Stimulated activated CD8-positive, alpha-beta memory T cell treated with anti-CD3 and anti-CD28 coated beads, Interleukin-4, amount 100 ng/mL, for 48 hours (primary cell): ENCODE measurements around the gene KATNAL1.
A peak's percentile ranks its signal among the peaks of the same experiment; 100 is the strongest.

Experiments
- DNase-seq: peaks from one replicate; pipeline ENCODE4 v3.0.0-alpha.2; 2020

KATNAL1 gene

DNA sequence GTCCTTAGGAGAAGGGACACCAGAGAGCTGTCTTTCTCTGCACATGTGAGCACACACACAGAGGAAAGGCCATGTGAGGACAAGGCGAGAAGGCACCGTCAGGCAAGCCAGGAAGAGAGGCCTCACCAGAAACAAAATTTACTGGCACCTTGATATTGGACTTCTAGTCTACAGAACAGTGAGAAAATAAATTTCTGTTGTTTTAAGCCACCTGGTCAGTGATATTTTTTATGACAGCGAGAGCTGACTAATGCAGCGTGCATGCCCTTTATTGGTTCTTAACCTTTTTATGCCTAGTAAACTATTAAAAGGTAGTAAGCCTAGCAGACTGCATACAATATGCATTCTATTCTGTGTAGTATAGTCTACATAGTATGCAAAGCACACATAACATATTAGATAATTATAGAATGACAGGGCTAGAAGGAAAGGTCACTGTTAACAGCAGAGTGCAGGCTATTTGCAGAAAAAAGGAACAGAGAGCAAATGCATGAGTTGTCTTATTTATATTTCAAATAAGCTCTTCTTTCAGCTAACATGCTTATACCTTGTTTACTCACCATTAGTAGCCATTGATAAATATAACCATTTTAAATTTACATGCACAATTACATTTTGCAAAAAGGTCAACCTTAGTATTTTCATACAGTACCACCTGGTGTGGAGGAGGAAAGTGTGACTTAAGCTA, 25.2 kb upstream of the KATNAL1 start:
- no peak for DNase-seq

DNA sequence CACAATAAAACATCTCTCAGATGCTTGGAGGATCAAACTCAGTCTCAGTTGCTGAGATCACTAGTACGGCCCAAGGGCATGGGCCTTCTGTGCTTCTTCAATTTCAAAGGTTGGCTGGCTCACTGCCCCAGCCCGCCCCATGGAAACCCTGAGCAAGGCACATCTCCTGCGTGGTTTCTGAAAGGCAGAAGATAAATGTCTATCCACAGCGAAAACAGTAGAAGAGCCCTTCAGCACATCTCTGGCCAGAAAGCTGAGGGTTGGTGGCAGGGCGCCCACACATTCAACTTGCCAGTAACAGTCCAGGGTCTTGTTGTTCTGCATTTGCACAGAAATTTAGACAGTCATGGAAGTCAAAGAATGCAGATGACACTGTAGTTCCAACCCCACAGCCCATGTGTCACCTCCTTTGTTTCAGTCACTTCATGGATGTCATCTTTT, 24.0 kb upstream of the KATNAL1 start:
- no peak for DNase-seq

DNA sequence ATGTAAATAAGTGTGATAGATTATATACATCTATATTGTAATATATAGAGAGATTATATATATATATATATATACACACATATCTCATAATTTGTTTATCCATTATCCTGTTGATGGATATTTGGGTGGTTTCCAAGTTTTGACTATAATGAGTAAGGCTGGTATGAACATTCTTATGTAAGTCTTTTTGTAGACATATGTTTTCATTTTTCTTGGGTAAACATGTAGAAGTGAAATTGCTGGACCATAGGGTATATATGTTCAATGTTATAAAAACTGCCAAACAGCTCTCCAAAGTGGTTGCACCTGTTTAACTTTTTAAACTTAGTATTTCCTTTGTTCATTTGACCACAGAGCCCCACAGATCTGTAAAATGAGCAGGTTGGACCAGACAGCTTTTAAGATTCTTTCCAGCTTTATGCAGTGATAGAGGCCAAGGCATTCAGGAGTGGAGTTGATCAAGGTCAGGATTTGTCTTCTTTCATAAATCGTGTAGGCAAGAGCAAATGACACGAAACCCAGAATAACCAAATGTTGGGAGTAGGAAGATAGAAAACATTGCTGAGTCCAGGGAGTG, 21.7 kb upstream of the KATNAL1 start:
- no peak for DNase-seq

DNA sequence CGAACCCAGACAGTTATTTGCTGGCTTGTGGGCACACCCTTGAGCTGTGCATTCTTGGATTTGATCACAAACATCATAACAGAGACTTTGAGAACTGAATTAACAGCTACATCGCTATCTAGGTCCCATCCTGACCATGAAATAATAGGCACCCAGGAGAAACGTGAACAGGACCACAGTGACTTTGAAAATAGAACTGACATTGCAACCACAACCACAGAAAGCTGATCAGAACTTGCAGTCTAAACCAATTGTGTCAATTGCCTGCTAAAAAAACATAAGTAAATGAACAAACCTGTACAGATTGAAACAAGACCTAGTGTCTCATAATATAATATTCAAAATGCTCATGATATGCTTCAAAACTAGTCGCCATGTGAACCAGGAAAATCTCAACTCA, 18.3 kb upstream of the KATNAL1 start:
- DNase-seq: no peak

DNA sequence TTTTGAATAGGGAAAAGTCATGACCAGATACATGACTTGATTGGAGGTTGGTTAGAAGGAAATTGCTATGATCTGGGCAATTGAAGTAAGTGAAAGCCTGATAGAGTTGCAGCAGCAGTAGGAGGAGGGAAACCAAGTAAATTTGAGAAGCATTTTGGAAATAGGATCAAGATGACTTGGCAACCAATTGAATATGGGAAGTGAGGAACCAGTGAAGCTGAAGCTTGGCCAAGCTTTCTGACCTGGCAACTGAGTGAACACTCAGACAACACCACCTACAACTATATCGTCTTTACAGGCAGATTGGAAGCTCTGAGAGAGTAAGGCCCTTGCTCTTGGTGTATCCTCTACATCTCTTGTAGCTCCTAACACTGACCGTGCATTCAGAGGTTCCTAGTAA, 16.2 kb upstream of the KATNAL1 start:
- no peak for DNase-seq

DNA sequence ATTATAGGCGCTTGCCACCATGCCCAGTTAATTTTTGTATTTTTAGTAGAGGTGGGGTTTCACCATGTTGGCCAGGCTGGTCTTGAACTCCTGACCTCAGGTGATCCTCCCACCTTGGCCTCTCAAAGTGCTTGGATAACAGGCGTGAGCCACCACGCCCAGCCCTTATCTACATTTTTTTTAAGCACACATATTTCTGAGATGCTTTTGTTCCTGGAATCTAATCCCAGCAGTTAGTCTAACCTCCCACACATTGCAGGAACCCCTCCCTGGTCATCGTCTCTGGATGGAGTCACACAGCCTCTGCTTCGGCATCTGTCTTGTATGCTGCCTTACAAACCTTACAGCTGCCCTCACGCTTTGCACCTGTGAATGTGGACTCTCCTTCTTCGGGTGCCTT, 15.1 kb upstream of the KATNAL1 start:
- no peak for DNase-seq

DNA sequence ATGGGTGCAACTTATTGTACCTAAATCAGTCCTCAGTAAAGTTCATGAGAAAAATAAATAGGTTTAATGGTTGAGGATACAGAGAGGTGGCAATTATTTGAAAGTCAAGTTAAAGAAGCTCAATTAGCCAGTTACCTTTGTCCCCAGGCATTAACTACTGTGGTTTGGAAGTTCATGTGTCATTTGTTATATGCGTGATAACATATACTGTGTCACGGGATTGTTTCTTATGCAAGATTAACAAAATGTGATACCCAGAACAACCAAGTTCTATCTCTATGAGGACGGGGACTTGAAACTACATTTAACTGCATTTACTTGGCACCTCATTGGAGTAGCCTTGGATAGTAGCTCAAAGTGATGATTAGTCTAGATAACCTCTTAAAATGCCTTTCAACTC, 13.9 kb upstream of the KATNAL1 start:
- DNase-seq: no peak

DNA sequence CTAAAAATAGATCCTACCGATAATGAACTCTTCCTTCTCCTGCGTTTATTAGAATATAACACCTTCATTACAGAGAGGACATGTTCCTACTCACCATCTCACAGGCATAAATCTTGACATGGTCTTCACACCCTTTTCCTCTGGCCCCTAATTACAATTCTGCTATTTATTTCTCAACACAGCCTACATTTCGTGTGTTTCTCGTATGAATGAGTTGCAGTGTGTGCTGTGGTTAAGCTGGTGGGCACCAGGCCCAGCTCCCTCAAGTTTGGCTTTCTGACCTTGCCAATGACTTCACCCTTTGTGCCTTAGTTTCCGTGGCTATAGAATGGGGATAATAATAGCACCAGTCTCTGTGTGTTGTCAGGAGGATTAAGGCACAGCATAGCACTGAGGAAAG, 12.3 kb upstream of the KATNAL1 start:
- DNase-seq: no peak

DNA sequence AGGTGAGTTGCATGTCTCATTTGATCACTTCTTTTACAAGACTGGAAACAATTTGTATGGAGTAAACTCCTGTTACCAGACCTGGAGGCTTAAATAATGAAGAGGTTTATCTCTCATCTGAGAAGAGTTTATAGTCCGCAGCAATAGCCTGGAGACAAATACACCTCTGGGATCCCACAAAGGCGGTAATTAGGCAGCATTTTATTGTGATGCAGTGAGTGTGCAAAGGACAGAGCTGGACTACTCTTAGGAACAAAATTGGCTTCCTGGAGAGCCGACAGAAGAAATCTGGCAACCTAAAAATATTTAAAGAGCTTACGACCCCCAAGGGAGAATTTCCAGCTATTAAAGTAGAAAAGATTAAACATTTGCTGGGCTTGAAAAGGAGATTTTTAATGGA, 11.8 kb upstream of the KATNAL1 start:
- no peak for DNase-seq

DNA sequence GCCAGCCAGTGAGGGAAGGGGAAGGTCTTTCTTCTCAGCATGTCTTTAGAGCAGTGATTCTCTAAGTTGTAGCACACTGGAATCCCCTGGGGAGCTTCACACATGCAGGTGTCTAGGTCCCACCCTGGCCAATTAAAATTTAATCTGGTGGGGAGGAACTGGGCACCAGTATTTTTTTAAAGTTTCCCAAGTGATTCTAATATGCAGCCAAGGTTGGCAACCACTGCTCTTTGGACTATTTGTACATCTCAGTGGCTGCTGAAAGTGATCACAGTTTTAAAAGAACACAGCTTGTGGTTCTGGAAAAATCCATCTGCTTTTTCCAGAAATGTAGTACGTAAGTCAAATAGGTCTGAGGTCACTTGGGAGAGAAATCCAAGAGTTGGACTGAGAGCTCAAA, 10.7 kb upstream of the KATNAL1 start:
- DNase-seq: no peak

DNA sequence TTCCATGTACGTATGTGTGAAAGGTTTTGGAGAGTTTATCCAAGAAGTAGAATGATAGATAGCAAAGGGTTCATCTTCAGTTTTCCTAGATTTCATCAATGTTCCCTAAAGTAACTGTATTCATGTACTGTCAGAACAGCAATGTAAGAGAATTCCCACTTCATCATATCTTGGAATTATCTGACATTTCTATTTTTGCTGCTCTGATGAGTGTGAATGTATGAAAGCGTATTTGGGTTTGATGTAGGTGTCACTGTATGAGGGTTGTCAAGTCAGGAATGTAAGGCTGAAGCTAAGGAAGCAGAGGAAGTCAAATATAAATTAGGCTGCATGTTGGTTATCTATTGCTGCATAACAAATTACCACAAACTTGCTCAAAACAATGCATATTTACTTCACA, 7.2 kb upstream of the KATNAL1 start:
- no peak for DNase-seq

DNA sequence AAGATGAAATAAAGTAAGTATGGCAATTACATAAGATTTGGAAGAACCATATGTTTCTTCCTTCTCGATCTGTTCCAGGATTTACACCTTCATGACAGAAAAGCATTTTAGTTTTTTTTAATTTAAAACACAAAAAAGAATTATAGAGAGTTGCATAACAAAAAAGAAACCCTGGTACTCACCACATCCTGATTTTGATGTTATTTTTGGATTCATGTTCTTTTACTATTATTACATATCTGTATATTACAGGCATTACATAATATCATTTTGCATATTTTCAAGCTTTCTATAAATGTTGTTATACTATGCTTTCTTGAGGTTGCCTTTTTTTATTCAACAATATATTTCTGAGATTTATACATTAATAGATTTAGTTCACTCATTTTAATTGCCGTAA, 6.7 kb upstream of the KATNAL1 start:
- no peak for DNase-seq

DNA sequence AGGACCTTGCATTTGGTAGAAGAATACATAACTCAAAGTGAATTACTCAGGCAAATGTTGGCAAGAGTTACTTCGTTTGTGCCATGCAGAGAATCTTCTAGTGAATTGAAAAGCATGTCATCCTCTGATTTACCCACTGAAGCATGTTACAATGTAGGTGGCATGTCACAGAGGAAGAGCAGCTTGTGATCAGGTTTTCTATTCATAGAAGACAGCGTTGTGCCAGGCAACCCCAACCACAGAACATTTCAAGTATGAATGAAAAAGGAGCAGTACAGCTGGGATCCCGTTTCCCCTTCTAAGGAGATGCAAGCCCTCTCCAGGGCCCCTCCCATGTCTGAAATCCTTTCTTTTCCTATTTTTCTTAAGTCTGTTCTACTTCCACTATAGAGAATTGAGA, 6.0 kb upstream of the KATNAL1 start:
- DNase-seq: no peak

DNA sequence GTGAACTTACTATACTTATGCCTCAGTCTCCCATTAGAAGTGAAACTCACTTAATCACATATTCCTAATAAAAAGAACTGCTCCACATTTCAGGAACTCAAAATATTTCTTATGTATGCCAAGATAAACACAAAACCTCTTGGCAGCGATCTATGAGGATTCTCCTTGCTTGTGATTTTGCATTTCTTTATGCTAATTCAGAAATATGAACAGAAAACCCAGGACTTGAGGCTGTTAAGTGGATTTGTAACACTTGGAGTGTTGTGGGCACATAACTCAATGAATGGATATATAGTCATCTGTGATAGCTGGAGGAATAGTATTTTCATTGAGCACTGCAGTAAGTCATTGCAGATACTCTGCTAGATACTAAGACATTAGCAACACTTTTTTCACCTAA, 5.6 kb upstream of the KATNAL1 start:
- DNase-seq: no peak

DNA sequence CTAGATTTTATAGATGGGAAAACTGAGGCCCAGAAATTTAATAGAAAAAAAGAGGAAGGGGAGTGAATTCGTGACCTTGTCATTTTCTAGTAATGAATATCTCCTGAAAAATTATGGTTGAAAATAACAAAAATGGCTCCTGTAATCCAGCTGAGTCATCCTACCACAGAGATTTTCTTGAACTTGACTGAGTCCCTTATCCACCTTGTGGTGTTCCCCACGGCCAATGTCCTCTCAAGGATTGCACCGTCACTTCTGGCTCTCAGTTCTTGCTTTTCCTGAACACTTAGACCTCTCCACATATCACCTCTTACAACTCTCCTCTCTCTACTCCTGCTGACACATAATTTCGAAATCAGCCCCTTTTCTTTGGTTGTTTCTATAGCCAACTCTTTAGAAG, 1.2 kb upstream of the KATNAL1 start:
- DNase-seq: peak; percentile 33

DNA sequence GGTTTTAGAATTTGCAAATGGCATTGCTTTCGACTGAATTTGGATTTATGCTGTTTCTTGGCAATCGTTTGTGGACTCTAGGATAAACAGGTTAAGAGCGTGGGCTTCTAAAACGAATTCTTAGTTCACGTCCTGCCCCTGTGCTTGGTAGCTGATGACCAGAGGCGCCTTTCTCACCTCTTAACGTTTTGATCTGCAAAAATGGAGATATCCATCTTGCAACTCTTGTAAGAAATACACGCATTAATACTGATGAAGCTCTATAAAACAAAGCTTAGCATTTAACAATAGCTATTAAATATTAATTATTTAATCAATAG, 580 bp upstream of the KATNAL1 start:
- no peak for DNase-seq

DNA sequence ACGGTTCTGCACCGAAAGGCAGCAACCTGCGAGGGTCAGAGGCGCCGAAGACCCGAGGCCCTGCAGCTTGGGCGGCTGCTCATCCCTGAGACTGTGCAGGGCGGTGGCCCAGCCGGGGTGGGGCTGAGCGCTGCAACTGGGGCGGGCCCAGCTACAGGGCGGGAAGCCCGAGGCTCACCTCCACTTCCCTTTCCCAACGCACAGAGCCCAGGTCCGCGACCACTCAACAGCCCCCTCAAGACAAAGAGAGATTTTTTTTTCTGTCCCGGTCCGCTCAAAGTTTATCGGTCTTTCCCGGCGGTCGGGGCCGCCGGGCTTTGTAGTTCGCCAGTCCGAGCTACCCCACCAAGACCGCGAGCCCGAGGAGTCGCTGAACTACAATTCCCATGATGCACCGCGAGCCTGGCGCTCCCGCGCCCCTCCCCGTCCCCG, 573 bp downstream of the KATNAL1 start:
- DNase-seq: peak; percentile 94

DNA sequence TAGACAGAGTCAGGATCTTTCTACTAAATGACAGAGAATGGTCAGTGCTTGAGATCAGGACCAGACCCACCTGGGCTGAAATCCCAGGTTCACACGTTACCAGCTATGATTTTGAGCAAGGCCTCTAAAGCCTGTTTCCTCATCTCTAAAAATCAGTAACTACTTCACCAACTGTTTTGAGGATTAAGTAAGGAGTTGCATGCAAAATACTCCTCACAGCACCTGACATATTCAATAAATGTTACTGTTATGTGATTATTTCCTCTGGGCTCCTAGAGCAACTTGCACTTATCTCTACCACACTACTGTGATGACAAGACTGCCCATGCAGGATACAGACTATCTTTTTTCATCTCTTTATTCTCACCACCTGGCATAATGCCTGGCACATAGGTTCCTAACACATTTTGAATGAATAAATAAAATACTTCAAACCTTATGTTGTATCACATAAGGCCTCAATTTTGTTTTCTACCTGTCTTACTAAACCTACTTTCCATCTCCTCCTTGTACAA, 1.8 kb downstream of the KATNAL1 start:
- DNase-seq: no peak

DNA sequence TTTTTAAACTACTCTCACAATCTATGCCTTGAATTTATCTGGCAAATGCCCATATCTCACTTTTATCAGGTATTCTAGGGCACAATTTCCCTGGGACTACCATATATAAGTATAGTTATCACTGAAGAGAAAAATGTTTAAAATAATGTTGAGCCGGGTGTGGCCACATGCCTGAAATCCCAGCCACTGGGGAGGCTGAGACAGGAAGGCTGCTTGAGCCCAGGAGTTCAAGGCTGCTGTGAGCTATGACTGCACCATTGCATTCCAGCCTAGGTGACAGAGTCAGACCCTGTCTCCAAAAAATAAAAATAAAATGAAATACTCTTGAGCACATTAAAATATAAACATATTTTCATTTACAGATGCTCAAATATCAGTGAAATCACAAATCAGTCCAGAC, 4.1 kb downstream of the KATNAL1 start:
- DNase-seq: no peak

DNA sequence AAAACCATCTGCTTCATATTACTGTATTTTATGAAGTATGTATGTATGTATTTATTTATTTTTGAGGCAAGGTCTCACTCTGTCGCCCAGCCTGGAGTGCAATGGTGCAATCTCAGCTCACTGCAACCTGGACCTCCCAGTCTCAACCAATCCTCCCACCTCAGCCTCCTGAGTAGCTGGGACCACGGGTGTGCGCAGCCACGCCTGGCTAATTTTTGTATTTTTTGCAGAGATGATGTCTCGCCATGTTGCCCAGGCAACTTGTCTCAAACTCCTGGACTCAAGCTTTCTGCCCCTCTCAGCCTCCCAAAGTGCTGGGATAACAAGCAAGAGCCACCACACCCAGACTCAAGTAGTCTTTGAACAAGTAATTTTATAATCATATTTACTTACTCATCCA, 5.5 kb downstream of the KATNAL1 start:
- DNase-seq: no peak

DNA sequence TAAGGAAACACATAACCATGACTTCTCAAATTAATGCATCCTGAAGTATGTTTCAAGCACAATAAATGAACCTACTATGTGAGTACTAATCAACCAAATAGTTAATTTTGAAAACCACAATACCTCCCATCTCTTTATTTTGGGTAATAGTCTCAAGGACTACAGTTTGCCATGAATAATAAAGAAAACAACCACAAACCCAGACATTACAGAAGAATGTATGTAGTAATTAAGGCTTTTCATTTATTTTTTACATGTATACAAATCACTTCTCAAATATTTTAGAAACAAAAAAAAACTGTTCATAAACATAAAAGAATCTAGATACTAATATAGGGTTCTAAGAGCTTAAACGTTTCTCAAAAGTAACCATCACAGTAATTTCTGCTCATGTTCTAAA, 6.8 kb downstream of the KATNAL1 start:
- DNase-seq: no peak

DNA sequence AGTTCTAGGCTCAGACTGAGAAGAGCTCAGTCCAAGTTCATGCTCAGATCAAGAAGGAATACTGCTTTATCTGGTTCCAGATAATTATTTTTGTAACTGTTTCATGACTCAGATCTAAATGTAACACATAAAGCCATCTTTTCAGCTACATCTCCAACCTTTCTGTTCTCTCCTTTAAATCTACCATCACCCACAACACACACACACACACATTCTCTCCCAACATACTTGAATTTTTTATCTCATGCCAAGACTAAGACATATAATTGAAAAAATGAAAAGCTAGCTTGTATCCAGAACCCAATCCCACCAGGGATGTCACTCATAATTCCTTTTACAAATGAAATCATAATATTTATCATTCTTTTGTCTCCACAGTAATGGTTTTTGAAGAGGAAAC, 7.6 kb downstream of the KATNAL1 start:
- DNase-seq: no peak

DNA sequence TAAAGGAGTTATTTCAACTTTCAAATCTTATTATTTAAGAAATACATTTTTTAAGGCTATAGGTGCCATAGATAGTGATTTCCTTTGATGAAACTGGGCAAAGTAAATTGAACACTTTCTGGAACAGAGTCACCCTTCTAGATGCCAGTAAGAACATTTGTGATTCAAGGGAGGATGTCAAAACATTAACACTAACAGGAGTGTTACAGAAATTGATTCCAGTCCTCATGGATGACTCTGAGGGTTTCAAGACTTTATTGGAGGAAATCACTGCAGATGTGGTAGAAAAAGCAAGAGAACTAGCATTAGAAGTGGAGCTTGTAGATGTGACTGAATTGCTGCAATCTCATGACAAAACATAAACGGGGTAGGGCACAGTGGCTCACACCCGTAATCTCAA, 12.2 kb downstream of the KATNAL1 start:
- DNase-seq: no peak

DNA sequence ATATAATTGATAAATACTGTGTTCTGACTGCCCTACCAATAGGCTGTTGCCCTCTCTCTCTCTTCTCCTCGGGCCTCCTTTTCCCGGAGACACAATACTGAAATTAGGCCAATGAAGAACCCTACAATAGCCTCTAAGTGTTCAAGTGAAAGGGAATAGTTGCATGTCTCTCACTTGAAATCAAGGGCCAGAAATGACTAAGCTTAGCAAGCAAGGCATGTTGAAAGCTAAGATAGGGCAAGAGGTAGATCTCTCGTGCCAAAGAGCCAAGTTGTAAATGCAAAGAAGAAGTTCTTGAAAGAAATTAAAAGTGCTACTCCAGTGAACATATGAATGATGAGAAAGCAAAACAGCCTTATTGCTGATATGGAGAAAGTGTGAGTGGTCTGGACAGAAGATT, 13.3 kb downstream of the KATNAL1 start:
- DNase-seq: no peak

DNA sequence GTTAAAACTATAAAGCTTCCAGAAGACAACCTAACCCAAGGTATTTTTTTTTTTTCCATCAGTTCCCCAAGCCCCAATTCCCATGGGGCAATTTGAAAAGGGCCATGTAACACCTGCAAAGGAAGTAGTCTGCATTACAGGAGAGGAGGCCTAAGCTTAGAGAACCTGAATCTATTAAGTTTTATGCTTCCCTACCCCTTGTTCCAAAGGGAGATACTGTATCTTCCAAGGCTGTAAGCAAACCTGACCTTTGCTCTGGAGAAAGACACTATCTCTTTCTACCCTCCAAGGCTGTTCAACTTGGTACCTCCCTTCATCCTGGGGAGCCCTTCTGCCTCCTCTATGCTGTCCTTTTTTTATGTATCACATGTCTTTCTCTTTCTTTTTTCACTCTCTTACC, 15.0 kb downstream of the KATNAL1 start:
- no peak for DNase-seq
